A549 (cell line): ENCODE results near the gene SEMA5B.

Experiments
- CEBPB ChIP-seq, 2 experiments: fragments of >200 bp in 1 of 2; sonication (Bioruptor Twin) in 1 of 2; formaldehyde crosslinking in 1 of 2; IDR thresholded peaks; 2 replicates each; pipeline ENCODE4 v1.6.1; 2012 to 2016
- CTCF ChIP-seq: fragments of >200 bp; sonication (Bioruptor Twin); formaldehyde crosslinking; IDR thresholded peaks from 3 replicates; pipeline ENCODE4 v1.5.1; 2016
- E2F6 ChIP-seq: IDR thresholded peaks from 2 replicates; pipeline ENCODE4 v1.6.1; 2012; ENCODE audit warnings: low read depth, borderline replicate concordance
- ELK1 ChIP-seq: fragments of 150-350 bp; IDR thresholded peaks from 2 replicates; pipeline ENCODE4 v1.6.1; 2014; ENCODE audit warnings: low read depth, mild to moderate bottlenecking, low read length
- EP300 ChIP-seq, 2 experiments: fragments of >200 bp; sonication (Bioruptor Twin); formaldehyde crosslinking; IDR thresholded peaks; 2 replicates in 1 of 2; 3 replicates in 1 of 2; pipeline ENCODE4 v1.6.1; 2016 to 2017
- JUN ChIP-seq, 2 experiments: fragments of >200 bp; sonication (Bioruptor Twin); formaldehyde crosslinking; IDR thresholded peaks; 2 replicates in 1 of 2; 3 replicates in 1 of 2; pipeline ENCODE4 v1.6.1; 2016 to 2017
- NPAS2 ChIP-seq: fragments of 250-450 bp; sonication (Bioruptor Pico); IDR thresholded peaks from 2 replicates; pipeline ENCODE4 v1.8.0; 2022; ENCODE audit warnings: mild to moderate bottlenecking, moderate library complexity, borderline replicate concordance
- NR3C1 ChIP-seq: fragments of >200 bp; sonication (Bioruptor Twin); formaldehyde crosslinking; IDR thresholded peaks from 3 replicates; pipeline ENCODE4 v1.6.1; 2017
- PBX3 ChIP-seq: IDR thresholded peaks from 2 replicates; pipeline ENCODE4 v1.6.1; 2012
- POLR2A ChIP-seq: IDR thresholded peaks from 2 replicates; pipeline ENCODE4 v1.6.1; 2012; ENCODE audit warnings: mild to moderate bottlenecking, low read length
- RCOR1 ChIP-seq: fragments of 150-350 bp; IDR thresholded peaks from 2 replicates; pipeline ENCODE4 v1.6.1; 2014; ENCODE audit warnings: antibody characterized with exemption, low read length, low read depth
- REST ChIP-seq: fragments of 200-600 bp; sonication (generic); IDR thresholded peaks from 2 replicates; pipeline ENCODE4 v1.6.1; 2016; ENCODE audit warnings: antibody characterized with exemption, mild to moderate bottlenecking, moderate library complexity
- RFX5 ChIP-seq: fragments of 450-650 bp; IDR thresholded peaks from 2 replicates; pipeline ENCODE4 v1.7.1; 2014; ENCODE audit warnings: antibody characterized with exemption, mild to moderate bottlenecking, moderate library complexity
- USF2 ChIP-seq: fragments of 450-650 bp; IDR thresholded peaks from 2 replicates; pipeline ENCODE4 v1.6.1; 2014; ENCODE audit warnings: antibody characterized with exemption

- TF ChIP-seq JUN (IDR thresholded peaks at IDR 0.05), result no peak
- TF ChIP-seq POLR2A, result no peak
- no peak for TF ChIP-seq CTCF
- no peak for TF ChIP-seq PBX3
- no peak for TF ChIP-seq USF2
- no peak for TF ChIP-seq E2F6
- TF ChIP-seq ELK1, result no peak
- TF ChIP-seq REST, result no peak
- no peak for TF ChIP-seq RCOR1
- TF ChIP-seq EP300 (IDR thresholded peaks at IDR 0.05), result no peak
- TF ChIP-seq CEBPB (IDR thresholded peaks at IDR 0.05), result no peak
- TF ChIP-seq RFX5, result no peak
- no peak for TF ChIP-seq NPAS2
- no peak for TF ChIP-seq NR3C1
Measured at GRCh38 chr3:122912772-122913538, 114.6 kb downstream of the SEMA5B start.
